Ovary (tissue), 3 donors: ENCODE measurements around the gene ZNF277.

Experiments
- CTCF ChIP-seq, 3 donors: fragments of 450-650 bp in 2 of 3; fragments of 200-600 bp in 1 of 3; IDR thresholded peaks; one replicate each; pipeline versions ENCODE4 v1.5.1 to v1.8.0; 2016 to 2022; ENCODE audit warnings: antibody characterized with exemption in 3 of 3, mild to moderate bottlenecking in 1 of 3
- POLR2A ChIP-seq: fragments of 450-650 bp; IDR thresholded peaks from one replicate; pipeline ENCODE4 v1.6.1; 2017; ENCODE audit warnings: antibody characterized with exemption, mild to moderate bottlenecking, moderate library complexity
- donor health status: DM: no; HTN: no; CAD: no.

GRCh38 chr7:112390167-112390566, 183.7 kb downstream of the ZNF277 start:
- TF ChIP-seq POLR2A (no peak), CTCF (IDR thresholded peaks at IDR 0.05) (no peak)
